Fibroblast of gingiva (primary cell): Measurements from ENCODE around the gene DYRK1B.
A peak's percentile ranks its signal among the peaks of the same experiment; 100 is the strongest.

Source experiments
- DNase-seq: peaks from one replicate; pipeline ENCODE4 v3.0.0-alpha.2; 2011; ENCODE audit warnings: low read depth

DYRK1B gene

DNA sequence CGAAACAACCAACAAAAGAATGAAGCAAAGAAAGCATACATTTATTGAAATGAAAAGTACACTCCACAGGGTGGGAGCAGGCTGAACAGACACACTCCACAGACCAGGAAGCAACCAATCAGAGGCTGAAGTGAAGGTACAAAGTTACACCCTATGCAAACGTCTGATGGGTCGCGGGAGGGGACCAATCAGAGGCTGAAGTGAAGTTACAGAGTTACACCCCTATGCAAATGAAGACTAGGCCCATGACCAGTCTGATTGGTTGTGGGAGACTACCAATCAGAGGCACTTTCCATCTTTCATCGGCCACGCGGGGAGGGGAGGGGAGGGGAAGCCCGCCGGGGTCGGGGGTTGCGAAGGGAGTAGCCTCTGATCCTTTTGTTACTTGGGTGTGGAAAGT lies 24.6 kb upstream of the DYRK1B start:
- no peak for DNase-seq

DNA sequence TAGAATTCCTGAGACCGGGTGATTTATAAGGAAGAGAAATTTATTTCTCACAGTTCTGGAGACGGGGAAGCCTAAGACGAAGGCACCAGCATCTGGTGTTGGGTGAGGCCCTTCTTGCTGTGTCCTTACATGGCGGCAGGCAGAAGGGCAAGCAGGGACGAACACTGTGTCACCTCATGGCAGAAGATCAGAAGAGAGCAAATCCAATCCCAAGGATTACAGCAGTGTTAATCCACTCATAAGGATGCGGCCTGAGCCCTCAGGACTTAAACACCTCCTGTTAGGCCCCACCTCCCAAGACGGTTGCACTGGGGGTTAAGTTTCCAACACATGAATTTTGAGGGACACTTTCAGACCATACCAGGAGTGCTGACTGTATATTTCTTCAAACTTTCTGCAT lies 18.9 kb upstream of the DYRK1B start:
- DNase-seq, result no peak

DNA sequence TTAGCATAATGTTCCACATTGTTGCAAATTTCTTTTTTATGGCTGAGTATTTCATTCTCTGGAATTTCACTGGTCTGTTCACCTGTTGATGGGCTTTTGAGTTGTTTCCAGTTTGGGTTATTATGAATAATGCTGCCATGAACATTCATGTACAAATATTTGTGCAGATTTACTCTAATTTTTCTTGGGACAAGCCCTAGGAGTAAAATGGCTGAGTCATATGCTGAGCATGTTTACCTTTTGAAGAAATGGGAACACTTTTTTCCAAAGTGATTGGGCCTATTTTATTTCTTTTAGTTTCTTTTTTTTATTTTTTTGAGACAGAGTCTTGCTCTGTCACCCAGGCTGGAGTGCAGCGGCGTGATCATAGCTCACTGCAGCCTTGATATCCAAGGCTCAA lies 16.9 kb upstream of the DYRK1B start:
- DNase-seq, result no peak

DNA sequence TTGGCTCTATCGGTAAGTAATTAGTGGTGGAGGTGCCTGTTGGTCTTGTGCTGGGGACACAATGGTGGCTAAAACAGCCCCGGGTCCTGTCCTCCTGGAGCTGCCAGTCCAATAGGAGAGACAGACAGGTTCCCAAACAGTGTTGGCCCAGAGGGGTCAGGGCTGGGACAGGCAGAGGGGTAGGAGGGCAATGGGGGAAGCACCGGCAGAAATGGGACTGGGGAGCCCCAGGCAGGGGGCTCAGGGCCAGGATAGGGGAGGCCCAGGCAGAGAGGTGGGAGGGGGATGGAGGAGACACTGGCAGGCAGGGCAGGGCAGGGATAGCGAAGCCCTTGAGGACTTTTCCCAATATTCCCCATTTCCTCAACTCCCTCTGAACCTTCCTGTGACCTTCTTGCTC lies 14.4 kb upstream of the DYRK1B start:
- DNase-seq, result no peak

DNA sequence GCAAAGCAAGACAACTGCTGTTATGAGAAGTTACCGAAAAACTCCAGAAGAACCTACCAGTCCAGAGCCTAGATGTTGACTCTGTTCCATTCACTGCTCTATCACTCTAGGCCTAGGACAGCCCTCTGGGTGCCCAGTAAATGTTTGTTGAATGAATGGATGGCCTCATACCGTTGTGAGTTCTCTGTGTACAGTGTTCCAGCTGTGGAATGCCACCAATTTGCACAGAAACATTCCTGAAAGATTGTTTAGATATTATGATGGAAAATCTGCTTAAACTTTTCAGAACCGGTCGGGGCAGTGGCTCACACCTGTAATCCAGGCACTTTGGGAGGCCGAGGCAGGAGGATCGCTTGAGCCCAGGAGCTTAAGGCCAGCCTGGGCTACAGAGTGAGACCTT lies 13.6 kb upstream of the DYRK1B start:
- DNase-seq, result no peak

DNA sequence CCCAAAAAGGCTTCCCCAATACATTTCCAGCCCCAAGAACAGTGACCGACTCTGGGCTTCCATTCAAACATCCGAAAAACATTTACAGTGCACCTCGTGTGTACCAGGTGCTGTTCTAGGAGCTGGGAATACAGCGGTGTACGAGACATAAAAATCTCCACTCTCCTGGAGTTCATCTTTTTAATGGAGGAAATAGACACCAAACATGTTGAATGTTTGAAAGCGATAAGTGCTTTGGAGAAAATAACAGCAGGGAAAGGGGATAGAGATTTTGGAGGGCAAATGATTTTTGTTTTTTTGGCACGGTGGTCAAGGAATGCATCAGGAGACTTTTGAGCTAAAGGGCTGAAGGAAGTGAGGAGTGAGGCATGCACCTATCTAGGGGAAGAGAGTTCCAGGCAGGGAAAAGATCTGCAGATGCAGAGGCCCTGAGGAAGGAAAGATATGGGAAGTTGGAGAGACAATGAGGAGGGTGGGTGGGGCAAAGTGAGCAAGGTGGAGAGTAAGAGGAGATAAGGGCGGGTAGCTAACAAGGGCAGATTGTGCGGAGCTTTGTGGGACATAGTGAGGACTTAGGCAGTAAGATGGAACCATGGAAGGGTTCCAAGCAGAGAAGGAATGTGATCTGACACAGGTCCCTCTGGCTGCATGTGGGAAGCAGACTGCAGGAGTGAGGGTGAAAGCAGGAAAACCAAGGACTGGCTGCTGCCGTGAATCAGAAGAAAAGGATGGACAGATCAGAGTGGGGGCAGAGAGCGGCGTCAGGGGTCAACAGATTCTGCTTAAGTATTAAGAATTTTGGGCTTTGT lies 12.9 kb upstream of the DYRK1B start:
- no peak for DNase-seq

DNA sequence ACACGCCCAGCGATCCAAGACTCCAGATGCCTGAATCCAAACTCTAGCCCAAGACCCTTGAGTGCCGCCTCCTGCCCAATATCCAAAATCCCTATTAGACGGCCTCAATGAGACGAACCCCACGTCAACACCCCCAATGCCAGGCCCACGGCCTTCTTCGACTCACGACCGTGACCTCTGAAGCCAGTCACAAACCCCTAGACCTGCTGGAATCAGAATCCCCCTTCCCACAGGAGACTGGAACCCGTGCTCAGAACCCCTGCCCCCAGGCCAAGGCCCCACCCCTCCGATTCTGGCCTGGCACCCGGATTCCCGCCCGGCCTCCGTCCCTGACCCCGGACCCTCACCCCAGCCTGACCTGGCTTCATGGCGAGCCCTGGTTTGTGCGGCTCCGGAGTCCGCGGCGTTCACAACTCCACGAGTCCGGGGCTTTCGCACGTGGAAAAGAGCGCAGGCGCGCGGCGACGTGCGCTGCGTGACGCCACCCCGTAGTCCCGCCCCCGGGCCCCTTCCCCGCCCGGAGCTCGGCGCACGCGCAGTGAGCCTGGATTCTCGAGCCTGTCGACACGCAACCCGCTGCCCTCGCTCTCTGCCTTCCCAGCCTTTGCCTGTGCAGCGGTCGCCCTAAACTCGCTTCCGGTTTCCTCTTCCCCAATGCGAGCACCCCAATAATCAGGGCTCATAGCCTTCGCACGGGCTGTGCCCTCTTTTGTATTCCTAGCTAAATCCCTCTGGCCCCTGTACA lies 12.1 kb upstream of the DYRK1B start, which contains the start of gene FBL:
Gene FBL, minus strand, starts transcription at position 447 of the 745 bp plus-strand sequence. Its CDS starts 79 bp downstream, at position 368.
- peak; percentile 88 for DNase-seq

DNA sequence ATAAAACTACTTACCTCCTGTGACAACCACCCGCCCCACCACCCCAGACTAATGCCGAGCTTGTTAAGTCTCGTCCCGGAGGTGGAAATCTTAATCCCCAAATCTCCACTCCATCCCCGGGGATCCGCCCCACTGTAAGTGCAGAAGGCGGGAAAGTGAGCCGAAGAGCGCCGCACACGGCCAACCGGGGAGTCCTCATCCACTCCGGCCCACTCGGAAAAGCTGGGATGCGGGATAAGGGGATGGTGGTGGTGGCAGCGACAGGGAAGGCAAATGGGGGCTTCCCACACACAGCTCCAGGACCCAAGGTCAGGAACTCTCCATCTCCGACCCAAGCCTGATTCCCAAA lies 11.6 kb upstream of the DYRK1B start:
- DNase-seq, result peak; percentile 22

DNA sequence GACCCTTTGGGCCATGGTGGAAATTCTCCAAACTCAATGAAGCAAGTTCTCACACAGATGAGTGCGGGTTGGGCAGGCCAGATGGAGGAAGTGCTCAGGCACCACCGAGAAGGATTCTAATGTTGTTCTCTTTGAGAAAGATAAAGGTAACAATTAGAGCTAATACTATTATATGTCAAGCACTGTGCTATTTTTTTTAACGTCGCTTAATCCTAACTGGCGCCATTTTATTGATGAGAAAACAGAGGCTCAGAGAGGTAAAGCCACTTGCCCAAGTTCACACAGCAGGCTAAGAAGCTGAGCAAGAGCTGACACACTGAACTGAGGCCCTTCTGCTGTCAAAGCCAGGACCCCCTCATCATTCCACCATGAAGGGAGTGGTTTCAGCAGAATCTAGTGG lies 11.2 kb upstream of the DYRK1B start:
- DNase-seq, result no peak

DNA sequence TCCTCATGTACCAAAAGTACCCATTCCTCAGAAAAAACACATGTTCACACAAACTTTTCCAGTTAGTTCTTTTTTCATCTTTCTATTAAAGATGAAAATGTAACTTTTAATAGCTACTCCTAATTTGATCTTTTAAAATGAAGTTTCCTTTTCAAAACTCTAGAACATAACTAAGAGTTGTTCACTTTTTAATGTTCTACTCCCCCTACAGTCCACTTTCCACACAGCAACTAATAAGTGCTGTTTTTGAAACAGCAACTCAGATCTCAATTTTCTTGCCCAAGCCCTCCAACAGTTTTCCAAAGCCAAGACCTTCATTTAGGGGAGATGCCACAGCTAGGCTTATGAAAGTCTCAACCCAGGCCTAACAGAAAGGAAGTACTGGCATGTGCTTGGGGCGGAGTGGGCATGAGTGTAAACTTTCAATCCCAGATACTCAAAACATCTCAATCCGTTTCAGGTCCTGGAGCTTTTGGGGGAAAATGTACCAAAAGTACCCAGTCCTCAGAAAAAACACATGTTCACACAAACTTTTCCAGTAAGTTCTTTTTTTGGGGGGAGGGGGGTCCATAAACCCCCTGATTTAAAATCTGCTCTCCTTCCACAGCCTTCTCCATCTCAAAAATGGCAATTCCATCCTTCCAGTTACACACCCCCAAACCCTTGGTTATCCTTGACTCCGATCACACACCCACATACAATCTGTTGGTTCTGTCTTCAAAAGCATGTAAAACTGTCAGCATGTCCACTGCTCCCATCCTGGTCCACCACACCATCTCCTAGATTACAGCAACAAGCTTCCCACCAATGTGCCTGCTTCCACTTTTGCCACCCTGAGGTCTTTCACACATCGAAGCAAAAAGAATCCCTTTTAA lies 10.2 kb upstream of the DYRK1B start:
- DNase-seq, result peak; percentile 50

DNA sequence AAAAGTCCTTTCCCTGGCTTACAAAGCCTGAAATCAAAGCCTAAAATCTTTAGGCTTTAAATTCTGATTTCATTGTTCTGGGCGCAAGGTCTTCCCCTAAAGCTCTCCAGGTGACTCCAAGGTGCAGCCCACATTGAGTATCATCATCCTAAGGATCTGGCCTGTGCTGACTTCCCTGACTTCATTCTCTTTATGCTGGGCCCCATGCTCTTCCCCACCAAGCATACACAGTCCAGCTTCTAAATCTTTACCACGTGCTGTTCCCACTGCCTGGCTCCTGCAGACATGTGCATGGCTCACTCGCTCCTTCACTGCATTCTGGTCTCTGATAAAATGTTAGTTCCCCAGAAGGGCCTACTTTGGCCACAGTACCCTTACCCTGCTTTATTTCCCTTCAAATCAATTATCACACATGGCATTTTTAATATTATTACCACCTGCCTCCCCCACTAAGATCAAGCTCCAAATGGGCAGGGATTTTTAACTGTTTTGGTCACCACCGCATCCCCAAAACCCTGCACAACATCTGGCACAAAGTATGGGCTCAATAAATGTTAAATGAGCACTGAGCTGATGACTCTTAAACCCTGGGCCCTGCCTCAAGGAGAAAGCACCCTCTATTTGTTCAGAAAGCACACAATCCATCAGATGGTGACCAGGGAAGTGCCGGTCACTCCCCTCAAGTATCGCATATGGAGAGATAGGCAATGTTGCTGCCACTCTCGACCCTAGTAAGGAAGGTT lies 8.9 kb upstream of the DYRK1B start:
- no peak for DNase-seq

DNA sequence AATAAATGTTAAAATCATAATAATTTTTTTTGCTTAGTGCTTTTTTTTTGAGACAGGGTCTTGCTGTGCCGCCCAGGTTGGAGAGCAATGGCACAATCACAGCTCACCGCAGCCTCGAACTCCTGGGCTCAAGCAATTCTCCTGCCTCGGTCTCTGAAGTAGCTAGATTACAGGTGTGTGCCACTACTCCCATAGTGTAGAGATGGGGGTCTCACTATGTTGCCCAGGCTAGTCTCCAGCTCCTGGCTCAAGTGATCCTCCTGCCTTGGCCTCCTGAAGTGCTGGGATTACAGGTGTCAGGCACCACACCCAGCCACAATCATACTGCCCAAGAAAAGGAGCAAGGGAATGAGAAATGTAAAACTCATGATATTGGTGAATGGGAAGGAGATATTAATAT lies 7.1 kb upstream of the DYRK1B start:
- no peak for DNase-seq

DNA sequence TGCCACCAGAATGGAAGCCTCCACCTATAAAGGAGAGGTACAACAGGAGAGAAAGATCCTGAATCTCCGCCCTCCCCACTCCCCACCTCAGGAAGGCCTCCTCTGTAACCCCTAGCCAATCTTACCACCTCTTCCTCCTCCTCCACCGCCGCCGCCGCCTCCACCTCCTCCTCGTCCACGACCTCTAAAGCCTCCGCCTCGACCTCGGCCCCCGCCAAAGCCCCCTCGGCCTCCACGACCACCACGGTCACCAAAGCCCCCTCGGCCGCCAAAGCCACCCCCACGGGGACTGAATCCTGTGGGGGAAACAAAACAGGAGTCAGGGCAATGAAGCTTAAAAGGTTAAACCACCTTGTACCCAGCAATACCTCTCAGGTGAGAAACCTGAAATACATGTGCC lies 6.5 kb upstream of the DYRK1B start:
- DNase-seq, result no peak

DNA sequence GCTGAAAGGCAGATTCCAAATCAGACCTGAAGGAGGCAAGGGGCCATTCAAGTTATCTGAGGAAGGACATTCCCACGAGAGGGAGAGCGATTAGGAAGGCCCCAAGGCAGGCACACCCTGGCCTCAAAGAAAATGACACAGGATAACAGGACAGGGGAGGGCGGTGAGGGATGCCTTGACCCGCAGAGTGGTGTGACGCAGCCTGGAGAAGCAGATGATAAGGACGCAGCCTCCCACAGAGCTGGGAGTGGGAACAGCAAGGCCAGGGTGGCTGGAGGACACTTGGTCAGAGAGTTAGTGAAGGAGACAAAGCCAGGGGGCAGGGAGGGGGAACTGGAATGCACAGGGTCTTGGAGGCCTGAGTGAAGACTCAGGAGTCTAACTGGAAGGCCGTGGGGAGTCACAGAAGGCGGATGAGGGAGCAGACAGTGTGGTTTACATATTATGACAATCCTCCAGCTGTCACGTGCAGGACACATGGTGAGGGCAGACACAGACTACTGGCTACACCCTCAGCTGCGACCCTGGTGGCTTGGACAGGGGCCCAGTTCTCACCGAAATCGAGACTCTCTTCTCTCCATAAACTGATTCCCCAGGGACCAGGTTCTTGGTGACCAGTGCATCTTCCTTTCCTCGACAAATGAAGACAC lies 5.8 kb upstream of the DYRK1B start:
- no peak for DNase-seq

DNA sequence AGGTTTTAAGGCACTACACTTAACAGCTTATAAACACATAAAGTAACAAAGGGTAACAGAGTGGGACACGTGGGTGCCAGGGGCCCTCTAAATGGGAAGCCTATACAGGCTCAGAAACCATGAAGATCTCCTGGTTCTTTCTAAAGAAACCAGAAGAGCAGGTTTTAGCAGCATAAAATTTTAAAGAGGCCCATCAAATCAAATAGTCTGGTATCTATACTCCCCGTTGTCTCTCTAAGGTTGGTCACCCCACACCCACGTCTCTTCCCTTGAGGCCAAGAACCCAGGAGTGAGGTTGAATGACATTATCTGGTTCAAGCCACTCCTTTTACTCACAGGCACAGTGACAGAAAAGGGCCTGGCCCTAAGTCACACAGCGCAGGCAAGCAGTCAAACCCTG lies 4.6 kb upstream of the DYRK1B start:
- DNase-seq, result no peak

DNA sequence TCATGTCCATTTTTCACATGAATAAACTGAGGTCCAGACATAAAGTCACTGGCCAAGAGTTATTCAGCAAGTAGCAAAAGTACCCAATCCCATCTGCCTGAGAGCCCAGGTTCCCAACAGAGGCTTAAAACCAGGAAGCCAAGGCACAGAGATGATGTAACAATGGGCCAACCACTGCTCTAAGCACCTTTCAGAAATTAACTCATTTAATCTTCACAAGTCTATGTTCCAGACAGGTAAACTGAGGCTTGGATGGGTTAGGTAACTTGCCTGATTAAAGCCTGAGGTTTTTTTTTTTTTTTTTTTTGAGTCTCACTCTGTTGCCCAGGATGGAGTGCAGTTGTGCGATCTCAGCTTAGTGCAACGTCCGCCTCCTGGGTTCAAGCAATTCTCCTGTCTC lies 4.0 kb upstream of the DYRK1B start:
- no peak for DNase-seq

DNA sequence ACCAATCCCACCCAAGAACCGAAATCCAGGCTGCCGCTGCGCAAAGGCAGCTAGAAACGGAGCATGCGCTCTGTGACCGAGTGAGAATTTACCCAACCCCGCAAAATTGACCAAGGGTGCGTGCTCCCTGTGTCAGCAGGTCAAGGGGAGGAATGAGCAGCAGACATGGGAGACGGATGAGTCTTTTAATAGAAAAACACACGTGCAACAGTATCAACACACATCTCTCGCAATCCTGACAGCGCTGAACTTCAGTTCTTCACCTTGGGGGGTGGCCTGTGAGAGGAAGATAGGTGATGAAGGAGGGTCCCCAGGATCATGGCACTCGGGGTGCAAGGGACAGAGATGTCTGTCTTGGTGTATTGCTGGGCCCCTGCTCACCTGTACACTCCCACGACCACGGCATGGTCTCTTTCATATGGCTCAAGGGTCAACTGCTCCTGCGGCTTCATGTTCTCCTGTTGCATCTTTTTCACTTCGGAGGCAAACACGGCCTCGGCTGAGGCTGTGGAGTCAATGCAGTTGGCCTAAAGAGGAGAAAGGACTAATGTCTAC lies 402 bp upstream of the DYRK1B start:
- DNase-seq, result no peak

DNA sequence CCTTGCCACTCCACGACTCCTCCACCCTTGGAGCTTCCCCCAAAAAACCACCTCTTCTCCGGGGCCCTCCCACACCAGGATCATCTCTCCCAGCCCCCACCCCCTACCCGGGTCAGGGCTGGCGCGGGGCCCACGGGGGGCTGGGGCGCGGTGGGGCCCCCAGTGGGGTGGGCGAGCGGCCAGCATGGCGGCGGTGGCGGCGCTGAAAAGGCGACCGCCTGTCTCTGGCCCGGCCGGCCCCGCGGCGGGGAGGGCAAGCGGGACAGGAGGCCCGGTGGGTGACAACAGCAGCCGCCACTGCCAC lies 850 bp downstream of the DYRK1B start:
- DNase-seq, result no peak

DNA sequence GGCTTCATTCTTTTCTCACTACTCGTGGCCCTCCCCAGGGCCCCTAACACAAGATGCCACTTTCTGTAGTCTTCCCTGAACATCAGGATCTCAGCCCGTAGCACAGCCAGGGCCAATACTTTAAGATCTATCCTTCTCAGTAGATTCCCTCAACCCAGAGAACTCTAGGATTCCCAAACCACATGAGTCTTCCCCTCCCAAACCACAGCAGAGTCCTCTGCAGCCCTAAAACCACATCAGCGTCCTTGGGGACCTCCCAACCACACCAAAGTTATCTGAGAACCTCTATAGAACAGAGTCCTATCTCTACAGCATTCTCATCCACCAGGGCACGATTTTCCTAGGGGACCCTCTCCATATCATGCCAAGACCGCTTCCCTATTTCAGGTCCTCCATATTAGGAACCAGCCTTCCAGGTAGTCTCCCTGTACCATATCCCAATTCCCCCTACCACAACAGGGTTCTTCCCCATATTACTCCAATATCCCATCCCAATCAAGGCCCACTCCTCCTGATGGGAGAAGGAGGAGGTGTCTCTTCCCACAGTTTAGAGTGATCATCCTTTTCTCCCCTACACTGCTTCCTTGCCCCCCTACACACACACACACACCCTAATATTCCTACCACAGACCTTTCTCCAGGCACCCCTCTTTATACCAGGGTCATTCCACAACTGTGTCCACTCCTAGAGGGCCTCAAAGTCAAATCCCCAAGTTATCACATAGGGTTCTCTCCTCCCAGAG lies 1.4 kb downstream of the DYRK1B start:
- DNase-seq, result no peak

DNA sequence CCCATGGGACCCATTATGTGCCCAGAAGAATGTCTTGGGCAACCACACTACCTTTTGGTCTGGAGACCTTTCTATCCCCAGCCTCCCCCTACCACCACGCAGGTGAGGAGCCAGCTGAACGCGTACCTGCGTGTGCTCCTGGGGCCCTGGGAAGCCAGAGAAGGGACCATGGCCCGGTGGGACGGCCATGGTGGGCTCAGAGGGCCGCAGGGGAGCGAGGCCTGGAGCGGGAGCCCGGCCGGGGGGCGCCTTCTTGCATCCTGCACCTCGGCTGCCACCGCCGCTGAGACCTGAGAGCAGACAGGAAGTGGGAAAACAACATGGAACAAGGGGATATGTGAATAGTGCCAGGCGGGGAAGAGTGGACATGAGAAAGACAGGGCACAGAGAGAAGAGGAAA lies 2.3 kb downstream of the DYRK1B start:
- no peak for DNase-seq

DNA sequence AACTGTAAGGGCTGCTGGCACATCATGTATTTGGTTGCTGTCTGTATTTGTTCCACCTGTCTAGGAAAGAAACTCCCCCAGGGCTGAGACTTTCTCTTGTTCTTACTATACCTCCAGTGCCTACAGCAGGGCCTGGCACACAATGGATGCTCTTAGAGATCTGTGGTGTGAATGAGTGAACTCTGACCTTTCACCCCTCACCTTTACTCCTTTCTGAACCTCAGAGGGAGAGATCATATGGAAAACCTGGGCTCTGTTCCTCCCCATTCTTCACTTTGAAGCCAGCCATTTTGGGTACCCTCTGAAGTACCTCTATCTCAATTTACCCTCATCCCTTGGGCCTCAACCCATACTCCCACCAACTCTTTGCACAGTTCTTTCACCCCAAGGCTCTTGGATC lies 3.1 kb downstream of the DYRK1B start:
- no peak for DNase-seq
